ENCODE data around the gene GJB1. TPM values are rescaled to one million over a fixed set of nuclear protein-coding genes. Genes with fewer than 3 reads are reported as not detected.

GJB1 gene
- total and polyA plus RNA-seq, 9 of the 15 experiments (the other 6 are each of a cell fraction or from before 2014, with no cell fraction given), result 0.11 TPM; not detected in 8

- peak; percentile 94 to 96 for TF ChIP-seq E2F6 (IDR thresholded peaks at IDR 0.05; ENCODE audit: borderline replicate concordance in 1 of 2, extremely low read depth in 1 of 2, insufficient read depth in 1 of 2, insufficient read length in 1 of 2, low read depth in 1 of 2, low read length in 1 of 2, poor library complexity in 1 of 2, severe bottlenecking in 1 of 2)
- TF ChIP-seq SIX5 (IDR thresholded peaks at IDR 0.05; ENCODE audit: borderline replicate concordance in 1 of 2, insufficient read depth in 1 of 2, low read depth in 1 of 2, low read length in 2 of 2), result no peak
- peak; percentile 94 for TF ChIP-seq MYC (IDR thresholded peaks at IDR 0.05; ENCODE audit: low read depth, low read length)
- no peak; the same call in 1 of the 2 replicates for TF ChIP-seq MYC (CRISPR knock-in tag; IDR thresholded peaks at IDR 0.05; ENCODE audit: borderline replicate concordance, low read depth)
- TF ChIP-seq USF2 (CRISPR knock-in tag; IDR thresholded peaks at IDR 0.05), result peak; percentile 81
- no peak for TF ChIP-seq HMBOX1 (IDR thresholded peaks at IDR 0.05)
- 0 out of 2 replicates have a peak, but pooled peaks have one; percentile 7 for TF ChIP-seq NCOA1 (IDR thresholded peaks at IDR 0.05; ENCODE audit: low read depth)
- TF ChIP-seq ZNF639 (CRISPR knock-in tag; conservative IDR thresholded peaks at IDR 0.05 in 1 of 2, IDR thresholded peaks at IDR 0.05 in 1 of 2), result 0 out of 4 replicates have a peak, but pooled peaks of 1 of the 2 experiments have one; percentile 52
- peak; percentile 65 for TF ChIP-seq SMARCA4 (IDR thresholded peaks at IDR 0.05)
- no peak for TF ChIP-seq FUS (optimal IDR thresholded peaks at IDR 0.05; ENCODE audit: low read depth, low read length)
- TF ChIP-seq THRAP3 (IDR thresholded peaks at IDR 0.05; ENCODE audit: borderline replicate concordance), result no peak
- TF ChIP-seq ZNF699 (CRISPR knock-in tag; IDR thresholded peaks at IDR 0.05; ENCODE audit: insufficient replicate concordance), result no peak
- peak; percentile 46; the same call in 1 of the 2 replicates for TF ChIP-seq BACH1 (tag; IDR thresholded peaks at IDR 0.05)
Observed at GRCh38 chrX:71181910-71182799, 40.9 kb upstream of the GJB1 start (continued).

Data from K562 (cell line).